Parathyroid adenoma (tissue), 2 donors: ENCODE data around the gene HSH2D.

Experiments
- H2AFZ ChIP-seq: fragments of 300-600 bp; sonication (generic); one replicate; pipeline ENCODE4 v1.7.0; 2017; ENCODE audit warnings: antibody characterized with exemption, mild to moderate bottlenecking
- H3K27ac ChIP-seq: fragments of 300-600 bp; sonication (generic); one replicate; pipeline ENCODE4 v1.7.0; 2017
- H3K27me3 ChIP-seq: fragments of 300-600 bp; sonication (generic); one replicate; pipeline ENCODE4 v1.7.0; 2017; ENCODE audit warnings: low read length; ENCODE audit not compliant: control insufficient read depth, insufficient read depth
- H3K36me3 ChIP-seq: fragments of 300-600 bp; sonication (generic); one replicate; pipeline ENCODE4 v1.7.0; 2017; ENCODE audit warnings: low read length; ENCODE audit not compliant: control insufficient read depth, insufficient read depth
- H3K4me1 ChIP-seq: fragments of 300-600 bp; sonication (generic); one replicate; pipeline ENCODE4 v1.7.0; 2017; ENCODE audit warnings: control low read depth
- H3K4me2 ChIP-seq: fragments of 300-600 bp; sonication (generic); one replicate; pipeline ENCODE4 v1.7.0; 2017; ENCODE audit warnings: low read length
- H3K4me3 ChIP-seq: fragments of 300-600 bp; sonication (generic); one replicate; pipeline ENCODE4 v1.7.0; 2017; ENCODE audit warnings: low read depth, low read length
- H3K79me2 ChIP-seq: fragments of 300-600 bp; sonication (generic); one replicate; pipeline ENCODE4 v1.7.0; 2017; ENCODE audit warnings: control low read depth
- H3K9ac ChIP-seq: fragments of 300-600 bp; sonication (generic); one replicate; pipeline ENCODE4 v1.7.0; 2017; ENCODE audit warnings: mild to moderate bottlenecking
- H3K9me3 ChIP-seq: fragments of 300-600 bp; sonication (generic); one replicate; pipeline ENCODE4 v1.7.0; 2017; ENCODE audit warnings: low read length; ENCODE audit not compliant: control insufficient read depth
- CTCF ChIP-seq: fragments of 300-600 bp; sonication (generic); IDR thresholded peaks from one replicate; pipeline ENCODE4 v1.7.0; 2017; ENCODE audit warnings: antibody characterized with exemption, mild to moderate bottlenecking
- donor health status: primary hyperparathyroidism.

The HSH2D gene

DNA sequence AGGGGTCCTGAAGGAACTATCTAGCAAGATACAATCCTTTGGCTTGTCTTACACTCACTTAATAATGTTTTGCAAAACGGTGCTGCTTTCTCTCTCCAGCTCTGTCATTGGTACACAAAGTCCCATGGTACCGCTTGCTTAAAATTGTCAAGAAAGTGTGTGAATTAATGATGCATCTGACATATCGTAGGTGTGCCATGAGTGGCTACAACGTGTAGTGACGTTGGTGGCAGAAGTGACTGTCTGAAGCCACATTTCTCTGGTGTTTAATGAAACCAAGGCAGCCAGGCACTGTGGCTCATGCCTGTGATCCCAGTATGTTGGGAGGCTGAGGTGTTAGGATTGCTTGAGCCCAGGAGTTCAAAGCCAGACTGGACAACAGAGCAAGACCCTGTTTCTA is 2.6 kb downstream of the HSH2D start:
- Histone ChIP-seq H3K4me1 (no peaks in the 10 kb centered on the region), H3K9me3 (no peaks in the 10 kb centered on the region), H3K4me2 (no peak overlapping the region), H3K4me3 (no peak overlapping the region), H3K27ac (no peak overlapping the region), H3K36me3 (no peaks in the 10 kb centered on the region), H3K27me3 (no peaks in the 10 kb centered on the region), H3K9ac (no peak overlapping the region), H3K79me2 (no peaks in the 10 kb centered on the region), H2AFZ (no peak overlapping the region)
- no peak for TF ChIP-seq CTCF

DNA sequence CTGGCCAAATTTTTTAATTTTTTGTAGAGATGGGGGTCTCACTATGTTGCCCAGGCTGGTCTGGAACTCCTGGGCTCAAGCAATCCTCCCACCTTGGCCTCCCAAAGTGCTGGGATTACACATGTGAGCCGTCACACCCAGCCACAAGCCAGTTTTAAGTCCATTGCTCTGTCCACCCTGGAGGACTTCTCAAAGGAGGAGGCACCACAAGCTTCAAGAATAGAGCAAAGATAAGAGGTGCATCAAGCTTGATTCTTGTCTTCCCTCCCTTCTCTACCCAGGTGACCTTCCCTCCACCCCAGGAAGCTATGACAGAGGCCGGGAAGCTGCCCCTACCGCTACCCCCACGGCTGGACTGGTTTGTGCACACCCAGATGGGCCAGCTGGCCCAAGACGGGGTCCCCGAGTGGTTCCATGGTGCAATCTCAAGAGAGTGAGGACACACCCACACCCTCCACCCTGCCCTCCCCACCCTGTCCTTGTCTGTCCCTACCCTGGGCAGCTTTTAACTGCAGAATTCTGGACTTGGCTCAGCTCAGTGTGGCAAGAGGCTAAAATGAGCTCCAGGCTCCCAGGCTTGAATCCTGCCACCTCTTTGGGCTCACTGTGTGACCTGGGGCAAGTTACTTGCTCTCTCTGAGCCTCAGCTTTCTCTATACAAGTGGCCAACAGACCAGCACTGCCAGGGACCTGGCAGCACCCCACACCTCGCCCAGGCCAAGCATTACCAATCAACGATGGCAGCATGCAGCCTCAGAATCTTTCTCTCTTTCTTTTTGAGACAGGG is 5.2 kb downstream of the HSH2D start:
- Histone ChIP-seq H3K4me1 (no peaks in the 10 kb centered on the region), H3K27ac (no peak overlapping the region)
- TF ChIP-seq CTCF, result no peak

GRCh38 chr19:16153582-16154336 is 10.3 kb downstream of the HSH2D start:
- no peak overlapping the region for H3K9ac ChIP-seq
- no peak overlapping the region for H3K4me3 ChIP-seq
- H3K4me1 ChIP-seq, result no peaks in the 10 kb centered on the region
- no peak overlapping the region for H3K4me2 ChIP-seq
- no peaks in the 10 kb centered on the region for H3K79me2 ChIP-seq
- no peaks in the 10 kb centered on the region for H3K36me3 ChIP-seq
- H3K9me3 ChIP-seq, result no peaks in the 10 kb centered on the region
- H3K27me3 ChIP-seq, result no peaks in the 10 kb centered on the region
- TF ChIP-seq CTCF, result no peak
- H2AFZ ChIP-seq, result no peak overlapping the region
- H3K27ac ChIP-seq, result no peak overlapping the region

More for the DNA sequence above, 5.2 kb downstream of the HSH2D start:
- Histone ChIP-seq H3K9ac (no peak overlapping the region), H2AFZ (no peak overlapping the region), H3K79me2 (no peaks in the 10 kb centered on the region), H3K4me2 (no peak overlapping the region), H3K27me3 (no peaks in the 10 kb centered on the region), H3K36me3 (no peaks in the 10 kb centered on the region), H3K9me3 (no peaks in the 10 kb centered on the region), H3K4me3 (no peak overlapping the region)

- no peaks in the 10 kb centered on the region for H3K79me2 ChIP-seq
- no peak overlapping the region for H2AFZ ChIP-seq
- H3K4me1 ChIP-seq, result no peaks in the 10 kb centered on the region
- no peaks in the 10 kb centered on the region for H3K36me3 ChIP-seq
- H3K9ac ChIP-seq, result no peak overlapping the region
- TF ChIP-seq CTCF, result no peak
- no peak overlapping the region for H3K4me3 ChIP-seq
- no peak overlapping the region for H3K4me2 ChIP-seq
- no peak overlapping the region for H3K27ac ChIP-seq
- no peaks in the 10 kb centered on the region for H3K27me3 ChIP-seq
- no peaks in the 10 kb centered on the region for H3K9me3 ChIP-seq
These were observed 11.1 kb downstream of the HSH2D start for GRCh38 chr19:16154557-16154956.
